Right cardiac atrium (tissue), 5 donors: ENCODE results near the gene NEU1. TPM values are rescaled to one million over a fixed set of nuclear protein-coding genes. Genes with fewer than 3 reads are reported as not detected.
A peak's percentile ranks its signal among the peaks of the same experiment; 100 is the strongest.

Source experiments
- ATAC-seq, 2 donors: fragments of 200-7000 bp; cut with Tn5 transposase; one replicate each; pipeline versions ENCODE4 v1.8.0 to v1.9.1; 2020; ENCODE audit warnings: moderate library complexity in 2 of 2, mild to moderate bottlenecking in 1 of 2
- DNase-seq, 3 donors: peaks; one replicate each; pipeline ENCODE4 v3.0.0-alpha.2; 2020
- H3K27ac ChIP-seq: one replicate; pipeline ENCODE4 v1.5.1; 2013; ENCODE audit warnings: mild to moderate bottlenecking, low read length, control low read depth, moderate library complexity
- H3K27me3 ChIP-seq: one replicate; pipeline ENCODE4 v1.6.1; 2013; ENCODE audit not compliant: control insufficient read depth, insufficient read depth
- H3K4me1 ChIP-seq: one replicate; pipeline ENCODE4 v1.6.1; 2013; ENCODE audit warnings: low read length; ENCODE audit not compliant: control insufficient read depth, insufficient read depth
- H3K4me3 ChIP-seq: one replicate; pipeline ENCODE4 v1.5.1; 2013; ENCODE audit warnings: low read length, control low read depth
- H3K9me3 ChIP-seq: one replicate; pipeline ENCODE4 v1.6.1; 2013; ENCODE audit warnings: low read length; ENCODE audit not compliant: control insufficient read depth
- WGBS: extraction: QIAGEN DNeasy Blood & Tissue Kit; methylation state at CpG from one replicate; pipeline ENCODE4 v1.1.7; 2013; 5-methylcytosine and 5-hydroxymethylcytosine counted together
- intact Hi-C, 4 donors: fragments of 100-400 bp; cut with DNase I; formaldehyde crosslinking; loops; one replicate each; pipeline versions ENCODE4 v1.11.0 to v1.14.0; 2022 to 2023
- polyA plus RNA-seq: library from polyadenylated mRNA; stranded (reverse); fragments of 200-250 nt; gene quantifications from one replicate; pipeline ENCODE4 v1.2.3, GENCODE V29; 2013
- total RNA-seq, 4 donors: library from RNA; stranded (reverse); fragmentation: NEBNext Ultra II Directional; extraction: Animal tissue kit (Norgen Biotek cat#: 25700); gene quantifications; one replicate each; pipeline ENCODE4 v1.2.1, GENCODE V29; 2021
- donor health status: healthy with polysubstance abuse.
- donor health status: DM: no; HTN: yes; CAD: no.
- donor health status: DM: no; HTN: no; CAD: no.
- donor health status: DM: no; HTN: yes; CAD: no; lungs with severe emphysema.
- donor health status: DM: yes; HTN: yes; CAD: no.

The NEU1 gene
- total and polyA plus RNA-seq, 5 donors, result 18.5 to 28.2 (median 24.8) TPM

DNA sequence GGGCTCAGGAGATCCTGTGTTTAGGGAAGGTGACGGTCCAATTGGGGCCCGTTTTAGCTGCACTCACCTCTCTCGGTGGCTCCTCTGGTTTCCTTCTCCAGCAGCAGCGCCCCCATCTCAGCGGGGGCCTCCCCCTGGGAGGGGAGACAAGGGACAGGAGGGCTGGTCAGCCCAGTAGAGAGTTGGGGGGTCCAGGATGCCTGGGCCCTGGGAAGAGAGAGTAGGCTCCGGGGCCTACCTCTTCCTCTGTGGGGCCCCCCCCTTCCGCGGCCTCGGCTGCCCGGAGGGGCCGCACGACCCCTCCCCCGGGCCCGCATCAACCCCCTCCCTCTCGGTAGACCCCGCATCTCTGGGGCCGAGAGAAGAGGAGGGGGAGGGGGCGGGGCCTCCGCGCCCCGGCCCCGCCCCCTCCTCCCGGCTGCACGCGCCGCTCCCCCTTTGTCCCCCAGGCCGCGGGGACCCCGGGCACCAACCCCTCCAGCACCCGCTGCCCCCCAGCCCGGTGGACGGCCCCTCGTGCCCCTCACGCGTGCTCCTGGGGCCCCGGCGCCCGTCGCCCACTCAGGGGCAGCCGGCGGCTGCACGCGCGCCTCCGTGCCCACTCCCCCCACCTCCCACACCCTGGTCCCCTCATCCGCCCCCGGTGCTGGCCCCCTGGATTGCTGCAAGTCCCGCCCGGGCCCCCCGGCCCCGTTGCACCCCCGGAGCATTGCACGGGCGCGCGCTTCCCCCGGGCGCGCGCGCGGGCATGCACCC is 34.4 kb upstream of the NEU1 start:
- DNase-seq, result peak in 2 of 3 donors; percentile 61 to 69
- no peak for ATAC-seq
- Histone ChIP-seq H3K27ac (peak overlapping the region; percentile 56), H3K9me3 (no peaks in the 10 kb centered on the region), H3K27me3 (no peaks in the 10 kb centered on the region), H3K4me1 (peaks cover 9% of the 10 kb centered on the region), H3K4me3 (peak overlapping the region; percentile 98)
- intact Hi-C loops, result loop anchor here in 1 of 4 donors (10.0 kb wide), 1 partner anchor 58 kb away; the partner anchor contains the start of genes NELFE and SKIC2
- 1% methylated on average over 57 of the region's 62 CpGs for WGBS

DNA sequence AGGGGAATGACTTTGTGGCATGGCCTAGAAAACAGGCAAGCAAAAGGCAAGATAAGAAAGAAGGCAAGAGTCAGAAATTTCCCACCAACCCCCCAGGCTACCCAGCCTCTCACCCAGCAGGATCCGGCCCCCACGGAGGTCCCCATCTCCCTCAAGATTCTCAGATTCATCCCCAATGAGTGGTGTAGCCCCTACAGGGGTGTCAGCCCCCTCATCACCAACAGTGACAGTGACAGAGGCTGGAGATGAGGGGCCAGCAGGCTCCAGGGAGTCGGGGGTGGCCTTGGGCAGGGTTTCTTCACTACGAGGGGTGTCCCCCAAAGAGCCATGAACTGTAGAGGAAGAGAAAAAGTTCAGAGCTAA is 33.9 kb upstream of the NEU1 start:
- Histone ChIP-seq H3K4me3 (peak overlapping the region; percentile 98), H3K27ac (peak overlapping the region; percentile 56), H3K4me1 (peaks cover 9% of the 10 kb centered on the region), H3K27me3 (no peaks in the 10 kb centered on the region), H3K9me3 (no peaks in the 10 kb centered on the region)
- WGBS, result 42% methylated on average over 4 of the region's 4 CpGs
- ATAC-seq, result no peak
- DNase-seq, result peak in 1 of 3 donors; percentile 34
- intact Hi-C loops, result loop anchor here in 1 of 4 donors (10.0 kb wide), 1 partner anchor 58 kb away; the partner anchor contains the start of genes NELFE and SKIC2

DNA sequence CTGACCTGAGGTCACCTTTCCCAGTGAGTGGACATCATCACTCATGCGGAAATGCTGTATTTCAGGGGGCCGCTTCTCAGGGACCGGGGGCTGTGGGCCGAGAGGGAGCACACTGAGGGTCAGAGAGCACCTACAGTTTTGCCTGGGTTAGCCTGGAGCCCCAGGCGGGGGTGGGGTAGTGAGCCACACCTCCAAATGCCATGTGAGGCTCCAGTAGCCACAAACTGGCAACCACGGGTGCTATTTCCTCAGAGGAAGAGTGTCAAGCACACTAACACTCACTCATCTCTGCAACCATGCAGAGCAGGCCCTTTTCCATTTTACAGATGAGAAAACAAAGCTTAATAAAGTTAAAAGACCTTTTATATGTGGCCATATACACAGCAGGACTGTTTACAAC is 30.2 kb upstream of the NEU1 start:
- H3K27ac ChIP-seq, result no peak overlapping the region
- DNase-seq (no peak), ATAC-seq (no peak)
- intact Hi-C loops, result loop anchor here in 1 of 4 donors (10.0 kb wide), 1 partner anchor 62 kb away; the partner anchor contains the start of genes NELFE and SKIC2
- no peaks in the 10 kb centered on the region for H3K27me3 ChIP-seq
- no peak overlapping the region for H3K4me3 ChIP-seq
- H3K9me3 ChIP-seq, result no peaks in the 10 kb centered on the region
- no peaks in the 10 kb centered on the region for H3K4me1 ChIP-seq
- 83% methylated on average over 6 of the region's 6 CpGs for WGBS

DNA sequence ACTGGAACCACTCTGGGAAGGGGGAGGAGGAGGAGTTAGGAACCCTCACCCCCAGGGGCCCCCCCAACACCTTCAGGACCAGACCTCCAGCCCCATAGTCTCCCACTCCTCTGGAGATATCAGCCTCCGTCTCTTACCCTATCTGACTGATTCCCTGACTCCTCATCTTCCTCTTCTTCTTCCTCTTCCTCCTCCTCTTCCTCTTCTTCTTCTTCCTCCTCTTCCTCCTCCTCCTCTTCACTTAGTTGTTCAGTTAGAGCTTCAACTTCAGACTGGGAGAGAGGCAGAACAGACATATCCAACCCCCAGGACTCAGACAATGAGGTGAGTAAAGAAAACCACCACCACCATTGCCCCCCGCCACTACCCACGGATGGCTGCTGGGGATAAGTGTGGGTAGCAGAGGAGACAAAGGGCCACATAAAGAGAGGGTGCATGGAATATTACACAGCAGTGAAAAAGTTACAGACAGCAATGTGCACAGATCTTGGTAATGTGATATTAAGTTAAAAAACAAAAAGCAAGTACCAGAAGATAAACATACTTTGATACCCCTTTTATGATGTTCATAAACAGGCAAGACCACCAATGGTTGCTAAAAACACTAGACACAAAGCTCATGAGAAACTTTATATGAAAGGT is 26.8 kb upstream of the NEU1 start:
- Histone ChIP-seq H3K4me3 (no peak overlapping the region), H3K9me3 (no peaks in the 10 kb centered on the region), H3K27ac (no peak overlapping the region), H3K27me3 (no peaks in the 10 kb centered on the region), H3K4me1 (no peaks in the 10 kb centered on the region)
- no peak for ATAC-seq
- intact Hi-C loops, result no loop called here
- 94% methylated on average over 3 of the region's 3 CpGs for whole genome bisulfite sequencing
- DNase-seq, result no peak

DNA sequence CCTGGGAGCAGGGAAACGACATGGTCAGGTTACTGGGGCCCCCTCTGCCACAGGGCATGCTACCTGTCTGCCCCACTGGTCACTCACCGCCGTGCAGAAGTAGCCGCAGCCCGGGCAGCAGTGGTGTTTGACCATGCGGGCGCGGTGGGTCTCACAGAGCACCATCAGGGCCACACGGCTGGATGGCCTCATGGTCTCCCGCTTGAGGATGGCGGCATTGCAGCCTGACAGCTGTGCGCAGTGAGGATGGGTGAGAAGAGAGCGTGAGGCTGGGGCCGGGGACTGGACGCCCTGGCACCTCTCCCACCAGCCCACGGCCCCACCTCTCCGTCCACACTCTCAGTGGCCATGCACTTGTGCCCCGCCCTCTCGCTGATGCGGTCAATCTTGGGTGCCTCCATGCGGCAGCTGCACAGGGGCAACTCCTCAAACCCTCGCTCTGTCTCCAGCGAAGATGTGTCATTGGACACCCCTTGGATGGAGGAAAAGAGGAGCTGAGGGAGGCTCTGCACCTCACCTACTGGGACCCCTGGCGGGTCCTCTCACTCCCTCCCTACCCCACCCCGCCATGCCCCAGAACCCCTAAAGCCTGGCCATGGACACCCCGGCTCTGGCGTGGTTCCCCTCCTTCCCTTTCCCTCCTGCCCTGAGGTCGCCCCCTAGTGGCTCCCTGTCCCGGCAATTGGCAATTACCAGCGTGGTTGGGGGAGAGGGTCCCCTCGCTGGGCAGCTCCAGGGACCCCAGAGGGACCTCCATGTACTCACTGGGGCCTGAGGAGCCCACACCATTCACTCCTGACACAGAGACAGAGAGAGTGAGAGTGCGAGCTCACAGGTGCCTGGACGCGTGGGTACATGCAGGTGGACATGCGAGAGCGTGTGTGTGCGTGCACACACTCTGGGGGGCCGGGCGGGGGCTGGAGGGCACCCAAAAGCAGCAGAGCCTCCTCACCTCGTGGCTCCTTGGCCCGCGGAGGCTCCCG is 25.9 kb upstream of the NEU1 start:
- H3K27ac ChIP-seq, result no peak overlapping the region
- H3K4me1 ChIP-seq, result no peaks in the 10 kb centered on the region
- H3K27me3 ChIP-seq, result no peaks in the 10 kb centered on the region
- H3K4me3 ChIP-seq, result no peak overlapping the region
- intact Hi-C loops, result no loop called here
- ATAC-seq, result peak; percentile 17 to 23
- DNase-seq, result peak in 2 of 3 donors; percentile 76 to 78
- no peaks in the 10 kb centered on the region for H3K9me3 ChIP-seq
- WGBS, result 85% methylated on average over 43 of the region's 43 CpGs

GRCh38 chr6:31887173-31888007 is 24.8 kb upstream of the NEU1 start:
- WGBS, result 89% methylated on average over 19 of the region's 19 CpGs
- no peak for DNase-seq
- Histone ChIP-seq H3K9me3 (no peaks in the 10 kb centered on the region), H3K4me1 (no peaks in the 10 kb centered on the region), H3K27me3 (no peaks in the 10 kb centered on the region), H3K27ac (no peak overlapping the region), H3K4me3 (no peak overlapping the region)
- intact Hi-C loops, result no loop called here
- ATAC-seq, result no peak

DNA sequence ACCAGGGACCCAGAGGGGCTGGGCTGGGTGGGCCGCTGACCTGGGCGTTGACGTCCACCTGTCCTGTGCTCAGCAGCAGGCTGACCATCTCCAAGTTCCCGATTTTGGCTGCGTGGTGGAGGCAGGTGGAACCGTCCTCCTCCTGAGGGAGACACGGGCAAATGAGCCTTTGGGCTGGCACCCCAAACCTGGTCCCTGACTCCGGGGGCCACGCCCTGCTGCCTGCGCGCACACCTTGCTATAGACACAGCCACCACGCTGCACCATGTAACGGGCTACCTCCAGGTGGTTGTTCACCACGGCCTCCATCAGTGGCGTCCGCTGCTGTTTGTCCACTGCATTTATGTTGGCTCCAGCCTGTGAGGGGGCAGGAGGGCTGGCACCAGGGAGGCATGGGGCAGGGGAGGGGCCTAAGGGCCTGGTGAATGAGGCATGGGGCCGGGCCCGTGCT is 23.9 kb upstream of the NEU1 start:
- DNase-seq (peak in 2 of 3 donors; percentile 40 to 56), ATAC-seq (no peak)
- intact Hi-C loops, result no loop called here
- Histone ChIP-seq H3K4me1 (no peaks in the 10 kb centered on the region), H3K27ac (no peak overlapping the region), H3K27me3 (no peaks in the 10 kb centered on the region), H3K4me3 (no peak overlapping the region), H3K9me3 (no peaks in the 10 kb centered on the region)
- 93% methylated on average over 18 of the region's 18 CpGs for WGBS

DNA sequence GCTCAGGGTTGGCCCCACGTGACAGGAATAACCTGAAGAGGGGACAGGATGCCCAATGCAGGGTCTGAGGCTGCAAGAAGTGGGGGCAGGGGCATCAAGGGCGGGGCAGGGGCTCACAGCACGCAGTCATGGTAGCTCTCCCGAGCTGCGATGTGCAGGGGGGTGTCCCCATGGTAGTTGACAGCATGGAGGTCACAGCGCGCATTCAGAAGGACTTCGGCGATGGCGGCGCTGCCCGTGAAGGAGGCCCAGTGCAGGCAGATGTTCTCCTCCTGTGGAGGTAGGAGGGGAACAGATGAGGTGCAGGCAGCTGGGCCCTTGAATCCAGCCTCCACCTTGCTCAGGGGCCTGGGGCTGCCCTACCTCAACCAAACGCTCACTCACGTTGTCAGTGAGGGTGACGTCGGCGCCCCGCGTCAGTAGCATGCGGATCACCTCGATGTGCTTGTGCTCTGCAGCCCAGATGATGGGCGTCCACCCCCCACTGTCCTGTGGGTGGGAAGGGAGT is 22.0 kb upstream of the NEU1 start:
- H3K4me3 ChIP-seq, result no peak overlapping the region

GRCh38 chr6:31883676-31884075 is 21.1 kb upstream of the NEU1 start:
- Histone ChIP-seq H3K9me3 (no peaks in the 10 kb centered on the region), H3K27me3 (no peaks in the 10 kb centered on the region), H3K27ac (no peak overlapping the region), H3K4me3 (no peak overlapping the region), H3K4me1 (no peaks in the 10 kb centered on the region)
- intact Hi-C loops, result no loop called here
- DNase-seq (peak in 1 of 3 donors; percentile 12), ATAC-seq (no peak)
- 93% methylated on average over 12 of the region's 12 CpGs for WGBS

More for the DNA sequence above, 22.0 kb upstream of the NEU1 start:
- peak in 2 of 3 donors; percentile 27 to 39 for DNase-seq
- Histone ChIP-seq H3K27me3 (no peaks in the 10 kb centered on the region), H3K27ac (no peak overlapping the region), H3K9me3 (no peaks in the 10 kb centered on the region), H3K4me1 (no peaks in the 10 kb centered on the region)
- intact Hi-C loops, result no loop called here
- WGBS, result 94% methylated on average over 22 of the region's 22 CpGs
- ATAC-seq, result no peak

GRCh38 chr6:31882344-31882743 is 19.7 kb upstream of the NEU1 start:
- Histone ChIP-seq H3K27ac (no peak overlapping the region), H3K27me3 (no peaks in the 10 kb centered on the region), H3K9me3 (no peaks in the 10 kb centered on the region), H3K4me3 (no peak overlapping the region), H3K4me1 (no peaks in the 10 kb centered on the region)
- intact Hi-C loops, result no loop called here
- peak in 1 of 3 donors; percentile 46 for DNase-seq
- ATAC-seq, result no peak
- 81% methylated on average over 6 of the region's 6 CpGs for WGBS
